Suprapubic skin (tissue), 4 donors: ENCODE measurements around the gene TASOR2. TPM values are rescaled to one million over a fixed set of nuclear protein-coding genes. Genes with fewer than 3 reads are reported as not detected.

ENCODE experiments used
- DNase-seq, 2 donors: peaks; one replicate each; pipeline ENCODE4 v3.0.0-alpha.2; 2019; ENCODE audit warnings: low spot score in 2 of 2
- H3K27ac ChIP-seq: fragments of 200-600 bp; sonication (generic); one replicate; pipeline ENCODE4 v1.5.1; 2019
- H3K27me3 ChIP-seq: fragments of 200-600 bp; sonication (generic); one replicate; pipeline ENCODE4 v1.5.1; 2019
- H3K36me3 ChIP-seq: fragments of 200-600 bp; sonication (generic); one replicate; pipeline ENCODE4 v1.5.1; 2019
- H3K4me1 ChIP-seq: fragments of 200-600 bp; sonication (generic); one replicate; pipeline ENCODE4 v1.5.1; 2019
- H3K4me3 ChIP-seq: fragments of 200-600 bp; sonication (generic); one replicate; pipeline ENCODE4 v1.5.1; 2019; ENCODE audit warnings: mild to moderate bottlenecking
- H3K9me3 ChIP-seq: fragments of 200-600 bp; sonication (generic); one replicate; pipeline ENCODE4 v1.5.1; 2019
- CTCF ChIP-seq, 2 donors: fragments of 200-600 bp in 1 of 2; fragments of 450-650 bp in 1 of 2; sonication (generic) in 1 of 2; IDR thresholded peaks; one replicate each; pipeline ENCODE4 v1.5.1; 2016 to 2019; ENCODE audit warnings: antibody characterized with exemption in 2 of 2, mild to moderate bottlenecking in 1 of 2, moderate library complexity in 1 of 2
- EP300 ChIP-seq: sonication (generic); formaldehyde crosslinking; IDR thresholded peaks from one replicate; pipeline ENCODE4 v1.6.1; 2017; ENCODE audit warnings: antibody characterized with exemption
- POLR2A ChIP-seq, 2 donors: fragments of 450-650 bp; IDR thresholded peaks; one replicate each; pipeline ENCODE4 v1.6.1; 2017; ENCODE audit warnings: antibody characterized with exemption in 2 of 2, mild to moderate bottlenecking in 2 of 2, moderate library complexity in 2 of 2
- POLR2AphosphoS5 ChIP-seq, 3 donors: sonication (generic); formaldehyde crosslinking; IDR thresholded peaks; one replicate each; pipeline ENCODE4 v1.6.1; 2017; ENCODE audit warnings: antibody characterized with exemption in 3 of 3
- WGBS: methylation state at CpG from one replicate; pipeline ENCODE4 v1.1.5; 2018; 5-methylcytosine and 5-hydroxymethylcytosine counted together
- total RNA-seq, 4 donors: library from RNA; depleted of rRNA; stranded (reverse); fragments of >200 nt; gene quantifications; one replicate each; pipeline ENCODE4 v1.1.0, GENCODE V29; 2016

Gene TASOR2
- total RNA-seq, result 10 to 100 TPM; 49.8 to 78.3 (median 59.9) TPM

GRCh38 chr10:5684318-5684970 lies at the start of gene TASOR2:
TSS of gene TASOR2 (plus strand) at chr10:5684838. CDS start at chr10:5720643, 35,805 bp downstream.
- H3K9me3 ChIP-seq, result no peaks in the 10 kb centered on the region
- WGBS, result under 1% methylated on average over 54 of the region's 54 CpGs
- DNase-seq, result peak; percentile 97 to 98
- peak within 1 kb of the TSS; percentile 83 for H3K4me3 ChIP-seq
- TF ChIP-seq CTCF (IDR thresholded peaks at IDR 0.05) (no peak), POLR2AphosphoS5 (IDR thresholded peaks at IDR 0.05) (peak in 2 of 3 donors; percentile 40 to 45), POLR2A (IDR thresholded peaks at IDR 0.05) (no peak), EP300 (no peak)
- peak within 1 kb of the TSS; percentile 93 for H3K27ac ChIP-seq
- H3K27me3 ChIP-seq, result no peaks in the 10 kb centered on the region
- no peaks in the 10 kb centered on the region for H3K36me3 ChIP-seq
- peaks cover 22% of the 10 kb centered on the region for H3K4me1 ChIP-seq

- 78% methylated on average over 7 of the region's 7 CpGs for WGBS
- Histone ChIP-seq H3K9me3 (no peaks in the 10 kb centered on the region), H3K4me1 (peaks cover 42% of the 10 kb centered on the region), H3K4me3 (no peak overlapping the region), H3K27me3 (no peaks in the 10 kb centered on the region), H3K27ac (no peak overlapping the region), H3K36me3 (peaks cover 17% of the 10 kb centered on the region)
- TF ChIP-seq POLR2AphosphoS5 (IDR thresholded peaks at IDR 0.05), result no peak
- no peak for TF ChIP-seq EP300
- no peak for TF ChIP-seq POLR2A (IDR thresholded peaks at IDR 0.05)
- no peak for TF ChIP-seq CTCF (IDR thresholded peaks at IDR 0.05)
- no peak for DNase-seq
These were observed 49.7 kb upstream of the TASOR2 start for GRCh38 chr10:5634918-5635317.

- no peak for TF ChIP-seq EP300
- no peak for TF ChIP-seq CTCF (IDR thresholded peaks at IDR 0.05)
- no peak for TF ChIP-seq POLR2AphosphoS5 (IDR thresholded peaks at IDR 0.05)
- no peak for TF ChIP-seq POLR2A (IDR thresholded peaks at IDR 0.05)
- peaks cover 11% of the 10 kb centered on the region for H3K4me1 ChIP-seq
- no peaks in the 10 kb centered on the region for H3K9me3 ChIP-seq
- no peak for DNase-seq
- peaks cover 41% of the 10 kb centered on the region for H3K36me3 ChIP-seq
- H3K4me3 ChIP-seq, result no peak overlapping the region
- H3K27me3 ChIP-seq, result no peaks in the 10 kb centered on the region
- no peak overlapping the region for H3K27ac ChIP-seq
- WGBS, result 94% methylated on average over 10 of the region's 10 CpGs
These were observed 46.1 kb upstream of the TASOR2 start for GRCh38 chr10:5638494-5638893.

GRCh38 chr10:5639066-5639465 lies 45.6 kb upstream of the TASOR2 start:
- peaks cover 5% of the 10 kb centered on the region for H3K4me1 ChIP-seq
- no peak overlapping the region for H3K4me3 ChIP-seq
- H3K27me3 ChIP-seq, result no peaks in the 10 kb centered on the region
- no peaks in the 10 kb centered on the region for H3K9me3 ChIP-seq
- peaks cover 45% of the 10 kb centered on the region for H3K36me3 ChIP-seq
- DNase-seq, result no peak
- H3K27ac ChIP-seq, result no peak overlapping the region
- WGBS, result 97% methylated on average over 16 of the region's 17 CpGs
- no peak for TF ChIP-seq EP300
- TF ChIP-seq CTCF (IDR thresholded peaks at IDR 0.05), result no peak
- TF ChIP-seq POLR2A (IDR thresholded peaks at IDR 0.05), result no peak
- no peak for TF ChIP-seq POLR2AphosphoS5 (IDR thresholded peaks at IDR 0.05)

GRCh38 chr10:5640036-5640435 lies 44.6 kb upstream of the TASOR2 start:
- Histone ChIP-seq H3K27me3 (no peaks in the 10 kb centered on the region), H3K4me1 (peaks cover 9% of the 10 kb centered on the region), H3K9me3 (no peaks in the 10 kb centered on the region), H3K4me3 (no peak overlapping the region), H3K36me3 (peaks cover 47% of the 10 kb centered on the region), H3K27ac (no peak overlapping the region)
- DNase-seq, result no peak
- no peak for TF ChIP-seq EP300
- no peak for TF ChIP-seq CTCF (IDR thresholded peaks at IDR 0.05)
- no peak for TF ChIP-seq POLR2AphosphoS5 (IDR thresholded peaks at IDR 0.05)
- TF ChIP-seq POLR2A (IDR thresholded peaks at IDR 0.05), result no peak
- WGBS, result 89% methylated on average over 9 of the region's 12 CpGs
